GM12864 (cell line): ENCODE results near the gene UTP11.
A peak's percentile ranks its signal among the peaks of the same experiment; 100 is the strongest.

Experiments used
- DNase-seq: peaks from one replicate; pipeline ENCODE4 v3.0.0-alpha.2; 2011; ENCODE audit warnings: low read depth
- H3K4me3 ChIP-seq: 2 replicates; pipeline ENCODE4 v1.5.1; 2011; ENCODE audit warnings: mild to moderate bottlenecking, low read depth, low read length, control low read depth
- CTCF ChIP-seq: IDR thresholded peaks from 2 replicates; pipeline ENCODE4 v1.5.1; 2011; ENCODE audit warnings: low read depth, mild to moderate bottlenecking, moderate library complexity, low read length, control low read depth, inconsistent platforms; ENCODE audit errors: missing control alignments

UTP11 gene

DNA sequence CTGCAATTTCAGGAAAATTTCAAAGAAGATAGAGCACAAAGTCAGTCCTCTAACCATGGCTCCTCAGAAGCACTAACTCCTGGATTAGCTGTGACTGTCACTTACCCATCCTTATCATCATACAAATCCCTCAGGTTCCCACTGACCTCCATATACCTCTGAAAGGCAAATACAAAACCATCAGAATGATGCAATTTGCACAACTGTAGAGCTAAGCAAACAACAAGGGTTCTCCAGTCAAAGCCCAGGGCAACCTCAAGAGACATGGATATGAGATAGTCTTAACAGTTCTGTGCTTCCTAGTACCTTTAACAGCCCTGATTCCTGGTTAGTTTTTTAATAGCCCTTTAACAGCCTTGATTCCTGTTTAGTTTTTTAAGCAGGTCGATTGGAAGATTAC is 24.9 kb upstream of the UTP11 start:
- TF ChIP-seq CTCF = no peak
- H3K4me3 ChIP-seq = no peak overlapping the region
- DNase-seq = no peak

DNA sequence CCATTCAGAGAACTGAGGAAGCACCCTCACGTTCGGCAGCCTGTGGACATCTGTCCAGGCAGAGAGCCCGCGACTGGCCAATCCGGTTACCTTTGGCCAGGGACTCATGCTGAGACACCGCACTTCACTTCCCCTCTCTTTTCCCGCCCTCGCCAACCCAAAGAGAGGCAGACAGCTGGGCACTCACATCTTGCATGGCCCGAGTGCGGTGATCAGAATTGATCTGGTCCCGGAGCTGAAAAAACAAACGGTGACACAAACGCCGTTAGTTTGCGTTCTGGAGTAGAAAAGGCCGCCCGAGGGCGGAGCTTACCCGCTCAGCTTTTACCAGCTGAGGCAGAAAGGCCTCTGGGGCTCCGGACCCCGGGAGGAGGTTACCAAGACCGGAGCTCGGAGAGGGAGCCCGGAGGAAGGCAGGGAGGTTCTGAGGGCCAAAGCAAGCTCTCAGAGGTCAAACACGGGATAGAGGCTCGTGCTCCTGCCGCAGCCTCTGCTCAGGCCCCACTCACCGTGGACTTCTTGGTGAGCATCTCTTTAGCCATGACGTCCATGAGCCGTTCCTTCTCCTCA is 23.1 kb upstream of the UTP11 start:
- H3K4me3 ChIP-seq = peak overlapping the region; percentile 98
- no peak for DNase-seq
- TF ChIP-seq CTCF = no peak

DNA sequence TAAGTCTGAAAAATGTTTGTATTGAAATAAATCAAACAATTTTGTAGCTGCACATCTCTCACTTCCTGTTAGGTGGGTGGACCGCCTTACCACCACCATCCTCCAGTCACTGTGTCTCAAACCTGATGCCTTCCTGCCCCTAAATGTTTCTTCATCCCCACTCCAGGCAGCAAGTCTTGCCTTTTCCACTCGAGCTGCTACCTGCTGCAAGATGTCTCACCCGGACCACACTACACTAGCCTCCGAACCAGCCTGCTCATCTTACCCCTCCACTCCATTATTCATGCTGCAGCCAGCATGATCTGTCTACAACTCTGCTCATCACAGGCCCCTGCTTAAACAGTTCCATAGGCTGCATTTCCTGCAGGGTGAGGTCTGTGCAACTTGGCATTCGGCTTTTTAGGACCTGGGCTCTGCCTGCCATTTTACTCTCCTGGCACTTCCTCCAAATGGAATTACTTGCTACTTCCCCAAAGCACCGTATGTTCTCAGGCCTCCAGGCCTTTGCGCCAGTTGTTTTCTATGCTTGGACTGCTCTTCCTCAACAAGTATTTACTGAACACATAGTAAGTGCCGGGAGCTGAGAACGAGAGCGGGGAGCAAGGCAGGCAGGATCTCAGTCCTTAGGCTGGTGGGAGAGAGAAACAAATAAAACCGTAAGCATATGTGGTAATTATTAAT is 17.5 kb upstream of the UTP11 start:
- peak overlapping the region; percentile 51; the same call in 1 of the 2 replicates for H3K4me3 ChIP-seq
- no peak for DNase-seq
- TF ChIP-seq CTCF = no peak

DNA sequence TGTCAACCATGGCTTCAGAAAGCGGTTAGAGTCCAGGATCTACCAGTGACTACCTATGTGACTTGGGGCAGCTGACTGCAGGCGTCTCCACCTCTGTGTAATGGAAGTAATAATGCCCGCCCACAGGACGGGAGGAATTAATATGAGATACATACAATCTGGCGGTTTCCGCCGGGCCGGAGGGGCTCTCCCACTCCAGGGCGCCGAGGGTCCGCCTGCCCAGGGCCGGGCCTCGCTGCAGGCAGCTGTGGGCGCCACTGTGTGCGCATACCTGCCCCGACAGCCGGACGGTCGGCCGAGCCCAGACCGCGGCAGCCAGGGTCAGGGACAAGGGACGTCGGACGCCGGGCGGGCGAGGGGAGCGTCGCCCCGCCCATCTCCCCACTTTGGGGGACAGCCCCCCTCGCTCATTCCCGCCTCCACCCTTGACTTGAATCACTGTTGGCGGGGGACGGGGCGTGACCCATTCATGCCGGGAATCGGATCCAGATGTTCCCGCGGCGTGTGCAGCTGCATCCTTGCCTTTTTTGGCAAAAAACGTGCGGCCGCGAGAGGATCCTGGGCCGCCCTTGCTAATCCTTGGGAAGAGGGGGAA is 16.7 kb upstream of the UTP11 start:
- peak overlapping the region; percentile 51 for H3K4me3 ChIP-seq
- TF ChIP-seq CTCF = no peak
- no peak for DNase-seq

GRCh38 chr1:37997256-37998088 is 15.1 kb upstream of the UTP11 start:
- TF ChIP-seq CTCF = no peak
- no peak for DNase-seq
- H3K4me3 ChIP-seq = no peak overlapping the region

DNA sequence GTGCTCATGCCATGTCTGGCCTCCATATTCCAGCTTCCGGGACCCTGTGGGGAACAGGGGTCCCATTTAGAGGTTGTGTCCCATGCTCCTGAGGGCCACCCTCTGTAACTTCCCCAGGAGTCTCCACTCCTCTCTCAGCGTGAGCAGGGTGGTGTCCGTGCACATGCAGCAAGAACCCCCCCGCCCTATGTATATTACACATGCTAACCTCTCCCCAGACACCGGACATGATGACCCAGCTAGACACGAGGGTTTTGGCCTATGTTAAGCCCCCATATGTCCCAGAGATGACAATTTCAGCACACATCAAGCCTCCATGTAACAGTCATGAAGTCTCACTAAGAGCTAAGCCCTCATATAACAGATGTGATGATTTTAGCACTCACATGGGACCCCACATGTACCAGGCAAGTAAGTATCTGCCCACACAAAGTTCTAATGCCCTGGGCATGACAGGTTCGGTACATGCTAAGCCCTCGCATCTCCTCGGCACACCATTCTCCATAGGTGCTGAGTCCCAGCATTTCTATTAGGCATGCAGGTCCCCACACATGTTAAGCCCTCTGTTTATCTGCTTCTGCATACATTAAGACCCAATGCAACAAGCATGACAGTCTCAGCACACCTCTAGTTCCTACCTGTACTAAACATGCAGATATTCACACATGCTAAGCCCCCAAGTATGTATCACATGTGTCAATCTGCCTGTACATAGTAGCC is 14.3 kb upstream of the UTP11 start:
- no peak overlapping the region for H3K4me3 ChIP-seq
- DNase-seq = no peak
- no peak for TF ChIP-seq CTCF
